ENCODE measurements around the gene PTK6.

GRCh38 chr20:63493563-63494020, 43.6 kb downstream of the PTK6 start:
- TF ChIP-seq ZBTB4 (CRISPR knock-in tag; IDR thresholded peaks at IDR 0.05; ENCODE audit: borderline replicate concordance) (no peak), PRDM15 (CRISPR knock-in tag; IDR thresholded peaks at IDR 0.05) (no peak), ZFX (CRISPR knock-in tag; IDR thresholded peaks at IDR 0.05; ENCODE audit: low read depth) (no peak), ZNF83 (CRISPR knock-in tag; IDR thresholded peaks at IDR 0.05; ENCODE audit: borderline replicate concordance) (no peak)

All from HepG2 (cell line).